GM10248 (cell line): ENCODE data around the gene TBCA.

Experiments
- CTCF ChIA-PET: fragments of 300-600 bp; sonication (Branson Sonifier 250); formaldehyde crosslinking; extraction: SDS; loops from one replicate; lab custom pipeline; 2021; ENCODE audit warnings: antibody characterized with exemption; lab: Yijun Ruan, JAX
- POLR2A ChIA-PET: fragments of 350-650 bp; sonication (Branson Sonifier 250); formaldehyde crosslinking; extraction: SDS; loops from one replicate; lab custom pipeline; 2020; ENCODE audit warnings: antibody characterized with exemption; lab: Yijun Ruan, JAX
- DNase-seq: peaks from one replicate; pipeline ENCODE4 v3.0.0; 2012; ENCODE audit errors: extremely low spot score
- CTCF ChIP-seq: IDR thresholded peaks from 2 replicates; pipeline ENCODE4 v1.5.1; 2012; ENCODE audit warnings: mild to moderate bottlenecking, low read depth; ENCODE audit errors: extremely low read depth, missing control alignments, control extremely low read depth

Gene TBCA

GRCh38 chr5:77797136-77797535 is 21.0 kb upstream of the TBCA start:
- ChIA-PET POLR2A (no interaction called here), CTCF (interaction anchor here (0.6 kb wide), 1 partner anchor 8 kb away, joined by 3 read pairs; no protein-coding TSS in a partner anchor)
- no peak for DNase-seq
- no peak for TF ChIP-seq CTCF

GRCh38 chr5:77795846-77796245 is 19.7 kb upstream of the TBCA start:
- ChIA-PET POLR2A (no interaction called here), CTCF (no interaction called here)
- TF ChIP-seq CTCF, result no peak
- no peak for DNase-seq

DNA sequence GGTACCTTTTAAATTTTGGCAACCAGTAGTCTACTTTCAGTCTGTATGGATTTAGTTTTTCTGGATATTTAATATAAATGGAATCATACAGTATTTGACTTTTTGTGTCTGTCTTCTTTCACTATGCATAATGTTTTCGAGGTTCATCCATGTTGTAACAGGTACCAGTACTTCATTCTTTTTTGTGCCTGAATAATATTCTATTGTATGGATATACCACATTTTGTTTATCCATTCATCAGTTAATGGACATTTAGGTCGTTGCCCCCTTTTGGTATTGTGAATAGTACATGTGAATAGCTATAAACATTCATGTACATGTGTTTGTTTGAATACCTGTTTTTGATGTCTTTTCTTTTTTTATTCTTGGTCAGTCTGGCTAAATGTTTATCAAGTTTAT is 19.1 kb upstream of the TBCA start:
- TF ChIP-seq CTCF, result no peak
- DNase-seq, result no peak
- CTCF ChIA-PET, result no interaction called here
- POLR2A ChIA-PET, result no interaction called here

DNA sequence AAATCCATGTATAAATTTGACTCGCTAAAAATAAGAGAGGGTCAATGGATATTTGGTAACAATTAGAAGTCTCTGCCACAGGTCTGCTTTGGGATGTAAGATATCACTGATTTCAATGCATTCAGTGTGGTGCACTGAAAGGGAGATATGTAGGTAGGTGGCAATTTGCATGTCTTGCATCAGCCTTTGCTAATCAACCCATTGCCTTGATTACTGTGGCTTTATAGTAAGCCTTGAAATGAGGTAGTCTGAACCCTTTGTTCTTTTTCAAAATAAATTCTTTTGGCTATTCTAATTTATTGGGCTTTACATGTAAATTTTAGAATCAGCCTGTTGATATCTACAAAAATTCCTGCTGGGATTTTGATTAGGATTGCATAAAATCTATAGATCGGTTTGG is 15.8 kb upstream of the TBCA start:
- TF ChIP-seq CTCF, result no peak
- DNase-seq, result no peak
- POLR2A ChIA-PET, result no interaction called here
- CTCF ChIA-PET, result no interaction called here

DNA sequence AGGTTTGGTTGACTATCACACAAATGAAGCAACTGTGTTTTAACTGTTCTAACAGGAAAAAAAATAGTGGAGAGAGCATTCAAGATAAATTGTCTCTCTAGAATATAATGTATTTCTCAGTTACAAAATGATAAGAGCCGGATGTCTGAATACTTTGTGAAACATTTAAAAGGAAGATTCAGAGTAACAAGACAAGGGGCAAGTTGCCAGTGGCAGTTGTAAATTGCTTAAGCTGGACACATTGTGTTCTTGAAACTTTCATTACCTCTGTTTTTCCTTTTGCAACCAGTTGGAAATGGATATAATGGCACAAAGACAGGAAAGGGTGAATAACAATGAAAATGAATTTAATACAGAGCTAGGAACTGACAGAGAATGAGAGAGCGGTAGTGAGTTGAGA is 15.2 kb upstream of the TBCA start:
- CTCF ChIA-PET, result no interaction called here
- POLR2A ChIA-PET, result no interaction called here
- no peak for DNase-seq
- TF ChIP-seq CTCF, result no peak

DNA sequence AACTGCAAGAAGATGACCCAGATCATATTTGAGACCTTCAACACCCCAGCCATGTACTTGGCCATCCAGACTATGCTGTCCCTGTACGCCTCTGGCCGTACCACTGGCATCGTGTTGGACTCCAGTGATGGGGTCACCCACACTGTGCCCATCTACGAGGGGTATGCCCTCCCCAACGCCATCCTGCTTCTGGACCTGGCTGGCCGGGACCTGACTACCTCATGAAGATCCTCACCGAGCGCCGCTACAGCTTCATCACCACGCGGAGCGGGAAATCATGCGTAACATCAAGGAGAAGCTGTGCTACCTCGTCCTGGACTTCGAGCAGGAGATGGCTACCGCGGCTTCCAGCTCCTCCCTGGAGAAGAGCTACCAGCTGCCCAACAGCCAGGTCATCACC is 9.1 kb upstream of the TBCA start:
- TF ChIP-seq CTCF, result no peak
- ChIA-PET POLR2A (no interaction called here), CTCF (no interaction called here)
- DNase-seq, result no peak

- TF ChIP-seq CTCF, result no peak
- ChIA-PET CTCF (no interaction called here), POLR2A (no interaction called here)
These were observed 8.6 kb upstream of the TBCA start for GRCh38 chr5:77784735-77785134.

More at GRCh38 chr5:77784735-77785134, 8.6 kb upstream of the TBCA start:
- DNase-seq, result no peak
